Breast epithelium (tissue), 3 donors: ENCODE measurements around the gene ZNF554. TPM values are rescaled to one million over a fixed set of nuclear protein-coding genes. Genes with fewer than 3 reads are reported as not detected.

Experiments
- total RNA-seq, 3 donors: library from RNA; depleted of rRNA; stranded (reverse); fragments of >200 nt; gene quantifications; one replicate each; pipeline ENCODE4 v1.1.0, GENCODE V29; 2016

Gene ZNF554
- total RNA-seq, 3 donors from 2014 or later: 2.1 to 10.4 (median 7.5) TPM

Other genes starting within 250 kb of the ZNF554 start
- 1 to 10 TPM; 1.6 to 7.8 (median 4.3) TPM for gene GNG7, start 117.2 kb upstream of the ZNF554 start, total RNA-seq
- 1 to 10 TPM in 2 of 3 donors, under 1 TPM in 1; 0.64 to 3.7 (median 3.6) TPM for gene DIRAS1, start 98.5 kb upstream of the ZNF554 start, total RNA-seq
- gene SLC39A3, start 79.9 kb upstream of the ZNF554 start, total RNA-seq: 10 to 100 TPM; 23.8 to 36.1 (median 27.2) TPM
- 10 to 100 TPM; 40.3 to 45.2 (median 42.1) TPM for gene SGTA, start 36.6 kb upstream of the ZNF554 start, total RNA-seq
- gene THOP1, start 34.4 kb upstream of the ZNF554 start, total RNA-seq: 10 to 100 TPM; 26.2 to 40.0 (median 39.1) TPM
- 10 to 100 TPM in 1 of 3 donors, 1 to 10 TPM in 2; 4.6 to 10.7 (median 7.5) TPM for gene ZNF555, start 21.6 kb downstream of the ZNF554 start, total RNA-seq
- under 1 TPM in 2 of 3 donors, not detected in 1; 0.15 to 0.33 TPM for gene ZNF556, start 47.5 kb downstream of the ZNF554 start, total RNA-seq
- gene ZNF57, start 81.1 kb downstream of the ZNF554 start, total RNA-seq: 1 to 10 TPM; 2.7 to 9.2 (median 6.9) TPM
- gene ZNF77, start 125.1 kb downstream of the ZNF554 start, total RNA-seq: 1 to 10 TPM; 2.2 to 5.1 (median 4.9) TPM
- 1 to 10 TPM; 1.6 to 4.3 (median 3.2) TPM for gene TLE6, start 157.7 kb downstream of the ZNF554 start, total RNA-seq
- gene TLE2, start 209.4 kb downstream of the ZNF554 start, total RNA-seq: 10 to 100 TPM; 25.3 to 65.6 (median 35.1) TPM
- gene TLE5, start 242.6 kb downstream of the ZNF554 start, total RNA-seq: 100 to 1,000 TPM; 329 to 407 (median 397) TPM